GM21528 (cell line): ENCODE measurements around the gene CTSO.

ENCODE experiments used
- ATAC-seq: cut with Tn5 transposase; IDR thresholded peaks from one replicate; pipeline ENCODE4 v1.9.1; 2021; ENCODE audit warnings: mild to moderate bottlenecking, moderate library complexity; ENCODE audit not compliant: unreplicated experiment, low FRiP score

The CTSO gene, protein sequence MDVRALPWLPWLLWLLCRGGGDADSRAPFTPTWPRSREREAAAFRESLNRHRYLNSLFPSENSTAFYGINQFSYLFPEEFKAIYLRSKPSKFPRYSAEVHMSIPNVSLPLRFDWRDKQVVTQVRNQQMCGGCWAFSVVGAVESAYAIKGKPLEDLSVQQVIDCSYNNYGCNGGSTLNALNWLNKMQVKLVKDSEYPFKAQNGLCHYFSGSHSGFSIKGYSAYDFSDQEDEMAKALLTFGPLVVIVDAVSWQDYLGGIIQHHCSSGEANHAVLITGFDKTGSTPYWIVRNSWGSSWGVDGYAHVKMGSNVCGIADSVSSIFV

GRCh38 chr4:155953151-155954117, at the start of gene CTSO:
Gene CTSO (minus strand): TSS chr4:155953866. CDS start chr4:155953847, 19 bp downstream.
- ATAC-seq, result peak; percentile 98

DNA sequence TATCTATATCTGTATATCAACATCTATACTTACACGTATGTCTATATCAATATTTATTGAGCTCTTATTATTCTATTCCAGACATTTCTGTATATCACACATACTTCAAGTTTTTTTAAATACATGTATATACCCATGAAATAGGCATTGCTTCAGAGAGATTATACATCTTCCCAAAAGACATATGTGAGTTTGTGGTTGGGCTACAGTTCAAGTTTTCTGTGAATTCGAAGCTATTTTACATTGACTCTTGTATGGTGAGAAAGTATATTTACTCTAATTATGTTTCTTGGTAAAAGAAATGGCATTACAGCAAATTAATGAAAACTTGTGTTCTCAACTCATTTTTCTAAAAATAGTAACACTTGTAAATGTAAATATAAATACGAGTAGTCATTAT, 46.8 kb upstream of the CTSO start:
- no peak for ATAC-seq

DNA sequence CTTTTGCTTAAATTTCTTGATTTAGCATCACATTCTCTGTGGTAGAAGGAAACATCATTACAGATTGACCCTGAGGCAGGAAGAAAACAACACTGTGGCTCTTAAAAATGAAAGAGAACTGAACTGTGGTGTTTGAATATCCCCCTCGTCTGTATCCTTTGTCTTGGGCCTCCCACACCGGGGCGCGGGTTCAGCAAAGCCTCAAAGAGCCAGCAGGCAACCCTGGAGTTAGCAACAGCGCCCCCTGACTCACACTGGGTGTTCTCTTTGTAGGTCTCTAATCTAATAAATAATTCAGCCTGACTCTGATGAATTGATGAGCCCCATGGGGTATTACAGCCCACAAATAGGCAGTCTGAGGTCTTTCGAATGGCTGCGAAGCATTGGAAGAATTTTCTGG, 46.1 kb upstream of the CTSO start:
- ATAC-seq, result no peak

GRCh38 chr4:155995069-155995468, 41.4 kb upstream of the CTSO start:
- no peak for ATAC-seq

GRCh38 chr4:155984106-155984797, 30.6 kb upstream of the CTSO start:
- no peak for ATAC-seq

DNA sequence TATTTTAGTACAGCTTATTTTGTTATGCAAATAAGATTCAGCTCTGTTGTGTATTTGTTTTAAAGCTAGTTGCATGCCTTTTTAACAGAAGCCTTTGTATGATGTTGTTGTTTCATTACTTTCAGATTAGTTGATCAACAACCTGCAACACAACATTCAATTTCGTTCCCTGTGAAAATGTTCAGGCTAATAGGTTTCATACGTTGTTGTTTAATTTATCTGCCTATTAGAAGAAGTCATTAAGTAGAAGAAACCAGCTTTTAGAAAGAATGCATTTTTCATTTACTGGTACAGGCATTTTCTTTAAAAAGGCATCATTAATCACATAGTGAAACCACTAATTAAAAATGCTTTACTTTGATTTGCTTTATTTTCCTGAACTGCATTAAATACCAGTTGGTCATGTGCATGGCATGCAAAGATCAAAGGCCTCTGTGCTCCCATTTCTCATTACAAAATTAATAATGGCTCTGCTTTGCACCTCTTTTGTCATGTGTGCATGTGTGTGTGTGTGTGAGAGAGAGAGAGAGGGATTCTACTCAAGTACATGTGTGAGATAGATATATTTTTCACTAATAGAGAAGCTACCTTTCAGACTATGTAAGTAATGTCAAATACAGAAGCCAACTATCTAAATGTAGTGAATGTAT, 29.2 kb upstream of the CTSO start:
- ATAC-seq, result no peak

DNA sequence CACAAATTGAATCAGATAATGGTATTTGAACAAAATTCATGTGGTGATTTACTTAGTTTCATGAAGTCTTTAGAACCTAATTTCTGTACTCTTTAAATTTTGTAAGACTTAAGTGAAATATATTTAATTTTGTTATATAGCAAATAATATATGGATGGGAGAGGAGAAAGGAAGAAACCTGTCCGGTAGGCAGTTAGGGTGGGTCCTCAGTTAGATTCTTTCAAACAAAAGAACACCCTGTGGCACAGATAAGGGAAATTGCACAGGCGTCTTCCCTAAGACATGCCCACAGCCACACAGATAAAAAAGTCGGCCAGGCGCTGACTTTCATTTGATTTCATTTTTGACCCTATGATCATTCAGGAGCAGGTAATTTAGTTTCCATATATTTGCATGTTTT, 25.1 kb upstream of the CTSO start:
- no peak for ATAC-seq

- ATAC-seq, result no peak
Observed at GRCh38 chr4:155975511-155975910, 21.8 kb upstream of the CTSO start.

- no peak for ATAC-seq
Observed at GRCh38 chr4:155974996-155975395, 21.3 kb upstream of the CTSO start.

- ATAC-seq, result peak; percentile 97
Observed at GRCh38 chr4:155974476-155974749, 20.7 kb upstream of the CTSO start.

- ATAC-seq, result peak; percentile 35
Observed at GRCh38 chr4:155973639-155974475, 20.2 kb upstream of the CTSO start.

DNA sequence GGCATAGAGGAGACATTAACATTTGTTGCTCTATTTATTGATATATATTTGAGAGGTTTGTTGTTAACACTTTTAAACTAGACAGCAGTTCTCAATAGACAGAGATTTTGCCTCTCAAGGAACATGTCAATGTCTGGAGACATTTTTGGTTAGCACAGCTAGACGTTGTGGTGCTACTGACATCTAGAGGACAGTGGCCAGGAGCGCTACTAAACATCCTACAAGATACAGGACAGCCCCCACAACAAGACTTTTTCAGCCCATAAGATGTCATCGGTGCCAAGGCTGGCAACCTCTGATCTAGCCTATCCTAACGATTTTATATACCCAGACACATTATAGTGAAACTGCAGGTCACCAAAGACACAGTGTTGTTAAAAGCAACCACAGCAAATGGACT, 18.4 kb upstream of the CTSO start:
- ATAC-seq, result no peak

GRCh38 chr4:155966731-155967395, 13.2 kb upstream of the CTSO start:
- ATAC-seq, result no peak

GRCh38 chr4:155966171-155966570, 12.5 kb upstream of the CTSO start:
- no peak for ATAC-seq

- no peak for ATAC-seq
Observed at GRCh38 chr4:155964016-155964891, 10.6 kb upstream of the CTSO start.

- ATAC-seq, result no peak
Observed at GRCh38 chr4:155962767-155963166, 9.1 kb upstream of the CTSO start.

GRCh38 chr4:155961575-155961974, 7.9 kb upstream of the CTSO start:
- ATAC-seq, result no peak

DNA sequence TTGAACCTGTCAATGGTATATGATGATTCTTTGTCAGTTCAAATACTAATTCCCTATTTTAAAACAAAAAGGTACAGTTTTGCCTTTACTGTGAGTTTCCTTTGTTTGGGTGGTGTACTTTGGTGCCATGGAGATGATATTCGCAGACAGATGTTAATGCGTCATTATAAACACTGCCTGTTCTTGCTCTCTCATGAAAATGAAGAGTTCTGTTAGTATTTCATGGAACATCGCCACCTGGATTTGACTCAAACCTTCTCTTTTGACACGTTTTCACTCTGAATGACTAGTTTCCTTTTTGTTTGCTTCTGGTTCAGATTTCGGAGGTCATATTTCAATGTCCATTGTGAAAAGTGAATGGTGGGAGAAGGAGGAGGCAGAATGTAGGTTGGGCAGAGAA, 6.9 kb upstream of the CTSO start:
- no peak for ATAC-seq
